Fibroblast of skin of left biceps (primary cell): ENCODE data around the gene CFAP46.
"Not testable (repeated sequence)": the region's sequence is repeated elsewhere in the genome, so short reads cannot be mapped to it uniquely, and the experiment has no call there.

Experiments
- DNase-seq, 2 experiments: peaks; one replicate each; pipeline ENCODE4 v3.0.0-alpha.2; 2013; ENCODE audit warnings: low read depth in 2 of 2

Gene CFAP46

GRCh38 chr10:132808383-132809231, 133.8 kb downstream of the CFAP46 start:
- no peak for DNase-seq

GRCh38 chr10:132807621-132808049, 134.7 kb downstream of the CFAP46 start:
- no peak for DNase-seq

GRCh38 chr10:132806561-132807003, 135.8 kb downstream of the CFAP46 start:
- no peak for DNase-seq

- peak in 1 of 2 experiments; percentile 6 for DNase-seq
Observed at GRCh38 chr10:132806110-132806509, 136.3 kb downstream of the CFAP46 start.

- no peak for DNase-seq
Observed at GRCh38 chr10:132805599-132805998, 136.8 kb downstream of the CFAP46 start.

DNA sequence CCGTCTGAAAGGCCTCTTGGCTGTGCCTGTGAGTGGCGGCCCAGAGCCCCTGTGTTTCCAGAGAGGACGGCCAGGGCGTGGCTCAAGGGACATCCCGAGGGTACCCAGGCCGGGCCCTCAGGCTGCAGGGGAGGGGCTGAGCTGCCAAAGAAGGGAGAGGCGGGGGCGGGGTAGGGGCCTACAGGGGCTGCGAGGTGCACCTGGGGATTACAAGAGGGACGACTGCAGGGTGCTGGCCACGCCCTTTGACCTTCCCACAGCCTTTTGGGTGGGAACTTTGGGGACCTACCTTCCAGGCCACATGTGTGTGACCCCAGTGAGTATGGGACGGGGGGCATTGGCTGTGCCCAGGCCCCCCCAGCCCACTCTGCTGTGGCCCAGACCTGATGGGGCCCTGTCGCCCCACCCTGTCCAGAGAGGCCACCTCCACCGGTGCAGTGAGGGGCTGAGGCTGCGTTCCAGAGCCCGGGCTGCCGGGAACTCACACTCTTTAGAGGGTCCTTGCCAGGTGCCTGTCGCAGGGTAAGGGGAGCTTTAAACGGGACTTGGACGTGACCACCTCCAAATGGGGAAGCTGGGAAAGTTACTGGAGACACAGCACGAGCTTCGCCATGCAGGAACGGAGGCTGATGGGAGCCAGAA, 137.5 kb downstream of the CFAP46 start:
- no peak for DNase-seq

- DNase-seq, result no peak
Observed at GRCh38 chr10:132804287-132804686, 138.1 kb downstream of the CFAP46 start.

DNA sequence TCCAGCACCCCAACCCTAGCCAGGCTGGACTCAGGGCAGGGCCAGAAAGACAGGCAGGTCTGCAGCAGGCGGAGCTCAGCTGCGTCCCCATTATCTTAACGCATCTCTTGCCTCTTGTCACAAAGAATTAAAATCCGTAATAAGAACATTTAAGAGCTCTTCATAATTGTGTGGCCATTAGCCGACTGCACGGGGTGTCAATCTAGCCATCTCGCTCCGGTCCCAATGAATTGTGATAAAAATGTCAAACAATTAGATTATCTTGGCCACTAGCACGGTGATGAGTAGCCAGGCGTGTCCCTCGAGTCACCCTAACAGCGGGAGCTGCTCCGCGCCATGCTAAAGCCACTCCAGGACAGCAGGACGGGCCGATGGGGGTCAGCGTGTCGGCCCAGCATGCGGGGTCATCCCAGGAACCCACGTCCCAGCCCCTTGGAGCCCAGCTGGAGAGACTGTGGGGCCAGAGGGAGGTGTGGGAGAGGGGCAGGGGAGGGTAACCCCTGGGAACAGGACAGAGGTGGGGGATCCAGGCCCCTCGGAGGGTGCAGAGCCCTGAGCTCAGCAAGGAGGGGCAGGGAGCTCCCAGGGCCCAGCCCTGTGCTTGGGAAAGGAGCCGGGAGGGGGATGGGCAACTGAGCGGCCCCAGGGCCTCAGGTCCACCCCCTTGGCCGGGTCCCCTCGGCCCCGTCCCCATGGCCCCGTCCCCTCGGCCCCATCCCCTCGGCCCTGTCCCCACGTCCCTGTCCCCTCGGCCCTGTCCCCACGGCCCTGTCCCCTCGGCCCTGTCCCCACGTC, 138.8 kb downstream of the CFAP46 start:
- no peak for DNase-seq

DNA sequence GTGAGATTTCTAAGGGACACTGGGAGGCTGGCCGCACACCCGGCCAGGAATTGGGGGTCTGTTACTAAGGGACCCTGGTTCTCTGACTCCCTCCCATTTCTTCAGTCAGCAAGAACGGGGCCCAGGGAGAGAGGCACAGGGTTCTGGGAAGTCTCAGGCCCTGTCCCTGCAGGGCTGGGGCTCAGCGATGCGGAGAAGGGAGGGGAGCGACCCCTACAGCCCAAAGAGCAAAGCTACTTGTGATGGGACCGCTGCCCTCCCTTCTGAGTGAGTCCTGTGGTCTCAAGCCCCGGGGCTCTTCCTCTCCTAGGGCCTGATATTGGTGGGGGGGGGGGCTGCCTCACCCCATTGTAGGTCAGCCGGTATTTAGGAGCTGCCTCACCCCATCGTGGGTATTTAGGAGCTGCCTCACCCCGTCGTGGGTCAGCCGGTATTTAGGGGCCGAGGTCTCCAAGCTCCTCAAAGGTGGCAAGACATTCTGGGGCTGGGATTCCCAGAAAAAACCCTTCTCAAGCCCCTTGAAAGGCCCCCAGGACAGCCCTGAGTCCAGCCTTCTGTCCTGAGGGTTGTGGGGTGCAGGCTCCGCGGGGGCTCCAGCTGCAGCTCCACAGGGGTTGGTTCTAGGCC, 139.6 kb downstream of the CFAP46 start:
- DNase-seq, result no peak

DNA sequence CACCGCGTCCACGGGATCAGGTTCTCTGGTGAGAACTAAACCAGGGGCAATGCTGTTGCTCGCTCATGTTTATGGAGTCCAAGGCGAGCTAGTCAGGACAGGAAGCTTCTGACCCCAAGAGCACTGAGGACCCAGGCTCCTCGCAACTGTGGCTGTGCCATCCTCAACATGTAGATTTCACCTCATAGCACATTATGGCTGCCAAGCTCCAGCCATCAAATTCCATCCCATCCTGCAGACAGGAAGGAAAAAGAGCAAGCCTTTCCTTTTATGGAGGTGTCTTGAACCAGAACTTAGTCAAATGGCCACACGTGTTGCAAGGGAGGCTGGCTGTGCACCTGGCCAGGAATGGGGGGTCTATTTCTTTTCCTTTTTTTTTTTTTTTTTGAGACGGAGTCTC, 140.3 kb downstream of the CFAP46 start:
- no peak for DNase-seq

- DNase-seq, result no peak
Observed at GRCh38 chr10:132799865-132800264, 142.5 kb downstream of the CFAP46 start.

GRCh38 chr10:132798876-132799275, 143.5 kb downstream of the CFAP46 start:
- no peak for DNase-seq

GRCh38 chr10:132798403-132798802, 144.0 kb downstream of the CFAP46 start:
- no peak for DNase-seq

DNA sequence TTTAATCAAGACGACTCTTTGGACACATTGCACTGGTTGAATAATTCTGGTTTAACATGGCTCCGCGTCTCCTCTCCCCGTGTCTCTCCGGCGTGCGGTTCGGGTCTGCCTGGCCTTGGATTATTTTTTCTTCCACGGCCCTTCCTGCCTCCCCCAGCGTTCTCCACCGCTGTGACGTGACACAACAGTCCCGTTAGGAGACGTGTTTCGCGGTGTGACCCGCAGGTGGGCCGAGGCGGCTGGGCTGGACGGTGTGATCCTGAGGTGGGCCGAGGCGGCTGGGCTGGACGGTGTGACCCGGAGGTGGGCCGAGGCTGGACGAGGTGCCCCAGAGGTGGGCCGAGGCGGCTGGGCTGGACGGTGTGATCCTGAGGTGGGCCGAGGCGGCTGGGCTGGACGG, 144.4 kb downstream of the CFAP46 start:
- not testable (repeated sequence) for DNase-seq

GRCh38 chr10:132796846-132797245, 145.5 kb downstream of the CFAP46 start:
- no peak for DNase-seq

DNA sequence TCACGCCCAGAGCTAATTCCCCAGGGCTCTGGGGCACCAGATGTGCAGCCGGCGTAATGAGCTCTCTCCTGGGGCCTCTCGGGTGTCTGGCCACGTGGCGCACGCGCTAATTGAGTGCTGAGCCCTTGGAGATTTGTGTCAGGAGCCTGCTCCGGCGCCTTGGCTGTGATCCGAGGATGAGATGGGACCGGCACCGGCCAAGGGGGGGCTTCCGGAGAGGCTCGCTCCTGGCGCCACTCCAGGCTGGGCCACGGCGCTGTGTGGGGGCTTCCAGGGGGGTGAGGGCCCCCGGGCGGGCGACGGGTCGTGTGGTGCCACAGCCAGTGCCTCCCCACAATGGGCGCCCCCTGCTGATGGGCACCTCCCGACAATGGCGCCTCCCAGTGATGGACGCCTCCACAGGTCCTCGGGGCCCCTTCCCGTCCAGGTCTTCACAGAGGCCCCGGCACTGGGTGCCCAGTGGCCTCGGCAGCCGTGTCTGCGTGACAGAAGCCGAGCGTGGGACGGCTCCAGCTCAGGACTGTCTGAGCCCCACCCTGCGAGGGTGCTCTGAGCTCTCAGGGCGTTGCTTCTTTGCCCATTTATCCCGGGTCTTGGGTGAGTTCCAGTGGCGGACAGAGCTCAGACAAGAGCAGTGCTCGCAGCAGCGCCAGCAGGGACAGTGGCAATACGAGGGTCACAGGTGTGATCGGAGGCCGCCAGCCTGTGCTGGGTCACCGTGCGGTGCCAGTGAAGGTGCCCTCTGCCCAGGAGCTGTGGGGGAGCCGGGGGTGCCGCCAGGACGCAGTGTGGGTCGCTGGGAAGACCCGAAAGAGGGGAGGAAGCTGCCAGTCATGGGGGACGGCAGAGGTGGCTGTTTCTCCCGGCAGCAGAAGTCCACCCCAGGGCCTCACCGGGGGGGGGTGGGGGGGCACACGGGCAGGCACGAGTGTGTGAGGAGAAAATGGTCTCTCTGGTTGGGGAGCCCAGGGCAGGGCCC, 148.2 kb downstream of the CFAP46 start:
- no peak for DNase-seq

DNA sequence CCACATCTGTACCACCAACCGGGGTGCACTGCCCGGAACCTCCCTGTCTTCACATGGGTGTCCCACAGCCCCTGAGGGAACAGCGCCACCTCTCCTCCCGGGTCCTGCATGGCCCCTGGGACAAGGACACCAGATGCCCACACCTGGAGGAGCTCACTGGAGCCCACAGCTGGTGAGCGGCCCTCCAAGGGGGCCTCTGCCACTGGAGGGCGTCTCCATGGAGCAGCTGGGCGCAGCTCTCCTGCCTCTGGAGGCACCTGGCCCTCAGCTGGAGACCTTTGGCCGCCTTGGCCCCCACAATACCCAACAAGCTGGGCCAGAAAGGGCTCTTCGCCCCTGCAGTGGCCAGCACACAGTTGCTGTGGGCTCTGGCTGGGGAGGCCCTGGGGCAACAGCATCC, 149.2 kb downstream of the CFAP46 start:
- DNase-seq, result no peak

DNA sequence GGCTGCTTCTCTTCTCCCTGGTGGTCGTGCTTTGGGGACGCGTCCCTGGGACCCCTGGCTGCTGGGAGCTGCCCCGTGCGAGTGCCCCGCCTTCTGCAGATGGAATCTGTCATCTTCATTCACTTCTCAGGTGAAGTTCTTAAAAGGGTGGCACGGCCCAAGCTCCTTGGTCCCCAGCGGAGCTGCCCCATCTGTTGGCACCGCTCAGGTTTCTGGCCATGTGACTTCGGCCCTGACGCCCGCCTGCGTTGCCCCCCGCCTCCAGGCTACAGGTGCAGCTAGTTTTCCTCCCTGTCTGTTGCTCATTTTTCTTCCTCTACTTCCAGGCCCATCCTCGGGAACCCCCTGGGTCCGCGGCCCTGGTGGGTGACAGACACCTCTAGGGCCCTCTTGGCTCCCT, 149.6 kb downstream of the CFAP46 start:
- DNase-seq, result no peak

- not testable (repeated sequence) for DNase-seq
Observed at GRCh38 chr10:132792099-132792498, 150.3 kb downstream of the CFAP46 start.

GRCh38 chr10:132790934-132791829, 151.2 kb downstream of the CFAP46 start:
- no peak for DNase-seq
